ENCODE results near the gene SRGAP3.

Gene SRGAP3

GRCh38 chr3:9139366-9139765 lies 110.1 kb downstream of the SRGAP3 start:
- no peak for TF ChIP-seq CTCF (IDR thresholded peaks at IDR 0.05; ENCODE audit: extremely low read depth, missing control alignments)
- no peak for DNase-seq (ENCODE audit: low spot score)

GRCh38 chr3:9137676-9138075 lies 111.8 kb downstream of the SRGAP3 start:
- no peak for DNase-seq (ENCODE audit: low spot score)
- no peak for TF ChIP-seq CTCF (IDR thresholded peaks at IDR 0.05; ENCODE audit: extremely low read depth, missing control alignments)

- TF ChIP-seq CTCF (IDR thresholded peaks at IDR 0.05; ENCODE audit: extremely low read depth, missing control alignments): no peak
- no peak for DNase-seq (ENCODE audit: low spot score)
Observed at GRCh38 chr3:9136746-9137465, 112.5 kb downstream of the SRGAP3 start.

GRCh38 chr3:9135930-9136525 lies 113.4 kb downstream of the SRGAP3 start:
- DNase-seq (ENCODE audit: low spot score): no peak
- TF ChIP-seq CTCF (IDR thresholded peaks at IDR 0.05; ENCODE audit: extremely low read depth, missing control alignments): no peak

- DNase-seq (ENCODE audit: low spot score): no peak
- no peak for TF ChIP-seq CTCF (IDR thresholded peaks at IDR 0.05; ENCODE audit: extremely low read depth, missing control alignments)
Observed at GRCh38 chr3:9135526-9135925, 113.9 kb downstream of the SRGAP3 start.

GRCh38 chr3:9133656-9134055 lies 115.8 kb downstream of the SRGAP3 start:
- TF ChIP-seq CTCF (IDR thresholded peaks at IDR 0.05; ENCODE audit: extremely low read depth, missing control alignments): no peak
- no peak for DNase-seq (ENCODE audit: low spot score)

GRCh38 chr3:9130345-9131305 lies 118.8 kb downstream of the SRGAP3 start:
- DNase-seq (ENCODE audit: low spot score): no peak
- no peak for TF ChIP-seq CTCF (IDR thresholded peaks at IDR 0.05; ENCODE audit: extremely low read depth, missing control alignments)
